Measurements from ENCODE around the gene VPS8.
"Not testable (repeated sequence)": the region's sequence is repeated elsewhere in the genome, so short reads cannot be mapped to it uniquely, and the experiment has no call there.

VPS8 gene

DNA sequence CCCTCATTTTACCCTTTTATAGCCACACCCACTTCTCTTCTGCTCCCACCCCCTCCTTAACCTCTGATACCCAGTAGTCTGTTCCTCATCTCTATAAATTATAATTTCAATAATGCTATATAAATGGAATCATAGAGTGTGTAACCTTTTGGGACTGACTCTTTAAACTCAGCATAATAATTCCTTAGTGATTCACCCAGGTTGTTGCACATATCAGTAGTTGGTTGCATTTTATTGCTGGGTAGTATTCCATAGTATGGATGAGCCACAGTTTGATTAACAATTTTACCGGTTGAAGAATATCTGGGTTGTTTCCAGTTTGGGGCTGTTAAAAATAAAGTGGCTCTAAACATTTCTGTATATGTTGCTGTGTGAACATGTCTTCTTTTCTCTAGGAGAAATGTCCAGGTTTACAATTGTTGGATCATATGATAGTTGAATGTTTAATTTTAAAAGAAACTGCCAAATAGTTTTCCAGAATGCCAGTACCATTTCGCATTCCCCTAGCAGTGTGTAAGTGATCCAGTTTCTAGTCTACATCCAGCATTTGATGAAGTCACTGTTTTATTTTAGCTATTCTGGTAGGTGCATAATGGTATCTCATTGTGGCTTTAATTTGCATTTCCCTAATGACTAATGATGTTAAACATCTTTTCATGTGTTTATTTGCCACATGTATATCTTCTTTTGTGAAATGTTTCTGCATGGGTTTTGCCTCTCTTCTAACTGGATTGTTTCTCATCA lies 68.5 kb downstream of the VPS8 start:
- DNase-seq = peak; percentile 18

DNA sequence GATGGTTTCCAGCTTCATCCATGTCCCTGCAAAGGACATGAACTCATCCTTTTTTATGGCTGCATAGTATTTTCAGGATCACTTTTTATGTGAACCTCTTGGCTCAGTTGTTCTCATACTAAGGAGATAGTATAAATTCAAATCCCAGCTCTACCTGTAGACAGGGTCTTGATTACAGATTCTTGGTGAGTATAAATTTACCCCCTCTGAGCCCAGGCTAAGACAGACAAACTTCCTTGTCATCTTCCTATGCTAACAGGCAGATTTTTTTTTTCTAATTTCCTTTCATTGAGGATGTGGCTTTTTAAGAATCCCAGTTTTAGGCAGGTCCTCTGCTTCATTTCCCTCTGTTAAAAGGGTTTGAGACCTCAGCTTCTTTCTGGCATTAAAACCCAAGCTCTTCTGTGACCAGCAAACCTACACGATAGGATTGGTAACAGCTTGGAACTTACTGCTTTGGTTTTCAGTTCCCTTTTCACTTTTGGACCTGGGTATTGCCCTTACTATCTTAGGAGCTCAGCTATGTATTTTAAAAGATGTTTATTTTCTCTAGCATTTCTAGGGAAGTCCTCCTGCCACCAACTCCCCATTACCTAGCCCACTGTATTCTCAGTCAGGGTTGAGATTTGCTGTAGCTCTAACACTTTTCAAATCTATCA lies 72.5 kb downstream of the VPS8 start:
- no peak for DNase-seq

DNA sequence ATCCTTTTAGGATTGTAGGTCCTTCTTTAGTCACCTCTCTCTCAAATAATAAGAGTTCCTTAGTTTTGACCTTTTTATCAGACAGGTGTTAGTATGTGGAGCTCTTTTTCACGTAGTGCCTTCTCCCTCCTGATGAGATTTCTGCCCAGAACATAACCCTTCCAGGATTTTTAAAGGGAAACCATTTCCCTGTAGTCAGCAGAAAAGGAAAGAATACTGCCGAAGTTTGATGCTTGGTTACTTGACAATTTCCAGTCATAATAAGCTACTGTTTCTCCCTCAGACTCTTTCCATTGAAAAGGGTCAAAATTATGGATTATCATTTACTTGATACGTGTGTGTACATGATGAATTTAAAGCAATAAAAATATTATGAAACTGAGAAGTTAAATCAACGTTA lies 73.1 kb downstream of the VPS8 start:
- no peak for DNase-seq

DNA sequence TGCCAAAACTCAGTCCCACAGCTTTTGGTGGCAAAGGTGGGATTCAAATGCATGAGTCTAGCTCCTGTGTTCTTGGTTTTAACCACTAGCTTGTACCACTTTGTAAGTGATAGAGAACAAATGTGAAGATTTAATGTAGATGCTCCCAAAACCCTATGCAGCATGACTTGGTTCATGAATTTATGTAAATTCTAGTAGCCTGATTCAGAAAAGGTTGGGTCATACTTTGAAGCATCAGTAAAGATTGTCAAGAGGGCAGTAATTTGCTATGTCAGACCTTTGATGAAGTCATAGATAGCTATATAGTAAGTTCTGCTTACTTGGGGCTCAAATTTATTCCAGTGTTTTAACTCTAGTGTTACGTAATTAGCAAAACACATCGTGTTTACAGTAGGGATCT lies 75.6 kb downstream of the VPS8 start:
- DNase-seq = no peak

DNA sequence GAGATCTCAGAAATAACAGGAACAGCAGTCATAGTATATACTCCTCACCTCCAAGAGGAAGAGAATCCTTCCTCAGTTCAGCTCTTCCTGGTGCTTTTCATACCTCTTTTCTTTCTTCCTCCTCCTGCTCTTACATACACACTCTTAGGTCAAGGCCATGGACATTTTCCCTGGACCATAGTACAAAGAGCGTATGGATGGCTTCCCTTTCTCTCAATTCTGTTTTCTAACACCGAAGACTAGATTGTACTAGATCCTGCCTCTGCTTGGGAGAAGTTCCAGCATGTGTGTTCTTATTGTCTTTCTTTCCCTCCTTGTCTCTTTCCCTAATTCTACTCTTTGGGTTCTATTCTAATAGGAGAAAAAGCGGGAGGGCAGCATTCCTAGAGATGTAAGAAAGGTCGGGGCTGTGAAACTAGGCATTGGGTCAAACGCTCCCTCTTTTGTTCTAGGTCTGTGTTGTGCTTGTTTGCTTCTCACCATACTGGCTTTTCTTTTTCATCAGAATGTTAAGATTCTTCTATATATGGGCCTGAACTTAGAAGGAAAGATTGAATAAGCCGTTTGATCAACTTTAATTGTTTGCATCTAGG lies 77.4 kb downstream of the VPS8 start:
- no peak for DNase-seq

DNA sequence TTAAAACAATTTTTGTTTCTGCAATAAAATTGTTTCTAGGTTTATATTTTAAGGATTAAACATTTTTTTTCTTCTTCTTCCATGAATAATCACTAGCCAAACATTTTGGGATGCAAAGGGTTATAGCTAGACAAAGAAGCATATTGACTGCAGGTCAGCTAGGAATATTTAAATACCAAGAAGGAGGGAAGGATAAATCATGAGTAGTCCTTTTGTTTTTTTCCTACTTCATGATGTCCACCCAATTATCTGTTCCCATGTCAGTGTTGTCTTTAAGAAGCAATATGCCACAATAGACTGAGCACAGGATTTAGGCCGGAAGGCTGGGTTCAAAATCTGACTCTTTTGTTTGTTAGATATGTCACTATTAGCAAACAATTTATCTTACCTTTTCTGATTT lies 82.1 kb downstream of the VPS8 start:
- DNase-seq = no peak

DNA sequence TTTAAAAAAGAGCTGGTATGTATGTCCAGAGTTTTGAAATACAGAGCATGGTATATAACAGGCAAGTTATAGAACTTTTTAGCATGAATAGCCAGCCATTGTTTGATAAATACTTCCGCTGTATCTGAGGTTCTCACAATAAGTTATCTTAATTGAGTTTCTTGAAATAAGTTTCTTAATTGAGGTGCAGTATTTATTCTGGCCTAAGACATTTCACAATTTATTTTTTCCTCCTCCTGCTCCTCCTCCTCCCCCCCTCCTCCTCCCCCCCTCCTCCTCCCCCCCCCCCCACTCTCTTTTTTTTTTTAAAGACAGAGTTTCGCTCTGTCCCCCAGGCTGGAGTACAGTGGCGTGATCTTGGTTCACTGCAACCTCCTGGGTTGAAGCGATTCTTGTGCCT lies 83.4 kb downstream of the VPS8 start:
- no peak for DNase-seq

DNA sequence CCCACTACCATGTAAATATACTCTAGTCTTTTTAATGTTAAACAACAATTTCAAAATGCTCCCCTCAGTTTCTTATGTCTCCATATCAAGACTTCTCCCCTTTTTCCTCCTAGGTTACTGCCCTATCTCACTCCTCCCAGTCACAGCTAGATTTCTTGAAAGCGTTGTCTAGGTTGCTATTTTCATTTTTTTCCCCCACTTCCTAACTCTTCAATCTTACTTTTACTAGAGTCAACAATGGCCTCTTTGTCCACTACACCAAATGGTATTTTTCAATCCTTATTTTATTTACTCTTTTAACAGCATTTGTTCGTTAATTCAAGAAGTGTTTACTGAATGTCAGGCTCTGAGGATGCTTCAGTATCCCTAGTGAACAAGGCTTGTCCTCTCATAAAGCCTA lies 84.4 kb downstream of the VPS8 start:
- no peak for DNase-seq

DNA sequence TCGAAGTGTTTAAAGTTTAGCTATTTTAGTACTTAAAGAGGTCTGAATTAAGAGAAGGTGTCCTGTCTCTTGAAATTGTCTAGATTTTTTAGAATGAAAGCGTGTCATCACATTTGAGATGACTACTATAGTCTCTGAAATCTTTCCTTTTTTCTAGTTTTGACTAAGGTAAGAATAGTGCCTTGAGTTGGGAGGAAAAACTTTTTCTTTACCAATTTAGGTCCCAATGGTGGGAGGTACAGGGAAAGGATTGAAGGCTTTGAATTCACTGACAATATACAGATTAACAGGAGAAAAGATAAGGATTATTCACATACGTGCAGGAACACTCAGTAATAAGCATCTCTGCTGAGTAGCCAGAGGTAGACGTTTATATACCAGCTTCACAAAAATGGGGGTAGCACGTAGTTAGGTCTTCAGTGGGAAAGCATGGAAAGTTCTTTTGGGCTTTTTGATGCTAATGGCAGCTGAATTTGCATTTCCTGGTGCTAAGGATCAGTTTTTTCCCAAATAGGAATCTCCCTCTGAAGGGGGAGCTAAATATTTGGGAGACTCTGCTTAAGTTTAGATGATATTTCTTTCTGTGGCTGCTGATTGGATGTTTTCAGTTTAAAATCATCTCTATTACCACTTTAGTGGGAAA lies 88.1 kb downstream of the VPS8 start:
- DNase-seq = no peak

DNA sequence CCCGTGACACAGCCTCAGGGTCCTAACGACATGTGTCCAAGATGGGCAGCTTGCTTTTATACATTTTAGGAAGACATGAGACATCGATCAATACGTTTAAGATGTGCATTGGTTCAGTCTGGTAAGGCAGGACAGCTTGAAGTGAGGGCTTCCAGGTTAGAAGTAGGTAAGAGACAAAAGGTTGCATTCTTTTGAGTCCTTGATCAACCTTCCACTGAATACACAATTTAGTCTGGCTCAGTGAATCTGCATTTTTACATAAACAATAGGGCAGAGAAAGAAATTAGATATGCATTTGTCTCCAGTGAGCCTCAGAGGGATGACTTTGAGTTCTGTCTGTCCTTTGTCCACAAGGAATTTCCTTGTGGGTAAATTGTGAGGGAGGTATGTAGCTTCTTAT lies 95.1 kb downstream of the VPS8 start:
- DNase-seq = not testable (repeated sequence)

DNA sequence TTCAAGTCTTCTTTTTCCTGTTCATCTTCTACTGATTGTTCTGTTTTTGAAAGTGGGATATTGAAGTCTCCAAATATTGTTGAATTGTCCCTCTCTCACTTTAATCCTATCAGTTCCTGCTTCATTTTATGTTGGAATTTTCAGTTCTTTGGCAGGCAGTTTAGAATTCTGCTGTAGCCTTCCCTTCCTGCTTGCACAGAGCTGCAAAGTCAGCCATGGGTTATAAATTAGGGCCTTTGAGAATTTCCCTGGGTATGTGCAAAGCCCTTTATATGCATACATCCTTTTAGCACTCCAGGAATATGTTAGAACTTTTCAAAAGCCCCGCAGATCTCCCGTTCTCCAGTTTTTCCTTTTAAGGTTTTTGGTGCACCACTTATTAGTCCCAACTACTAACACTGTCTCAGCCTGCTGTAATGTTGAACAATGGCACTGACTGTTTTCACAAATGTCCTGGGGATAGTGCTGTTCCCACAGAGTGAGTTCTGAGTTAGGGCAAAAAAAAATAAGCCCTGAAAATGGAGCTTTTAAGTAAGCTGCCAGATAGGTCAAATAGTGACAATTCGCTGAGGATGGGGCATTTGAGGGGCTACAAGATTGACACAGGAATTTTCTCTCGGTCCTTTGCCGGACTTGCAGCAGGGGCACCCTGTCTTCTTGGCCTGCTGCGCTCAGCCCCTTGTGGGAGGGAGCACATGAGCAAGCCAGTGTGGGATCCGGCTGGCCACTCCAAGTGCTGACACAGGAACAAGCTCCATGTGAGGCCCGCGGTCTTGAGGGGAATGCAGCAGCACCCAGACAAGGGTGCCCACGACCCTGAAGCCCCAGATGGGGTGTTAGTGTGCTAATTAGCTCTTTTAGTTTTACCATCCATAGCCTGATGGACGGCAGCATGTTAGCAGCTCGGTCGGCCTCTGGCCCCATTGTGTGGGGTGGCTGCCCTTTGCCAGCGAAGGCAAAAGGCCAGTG lies 96.0 kb downstream of the VPS8 start:
- DNase-seq = no peak

DNA sequence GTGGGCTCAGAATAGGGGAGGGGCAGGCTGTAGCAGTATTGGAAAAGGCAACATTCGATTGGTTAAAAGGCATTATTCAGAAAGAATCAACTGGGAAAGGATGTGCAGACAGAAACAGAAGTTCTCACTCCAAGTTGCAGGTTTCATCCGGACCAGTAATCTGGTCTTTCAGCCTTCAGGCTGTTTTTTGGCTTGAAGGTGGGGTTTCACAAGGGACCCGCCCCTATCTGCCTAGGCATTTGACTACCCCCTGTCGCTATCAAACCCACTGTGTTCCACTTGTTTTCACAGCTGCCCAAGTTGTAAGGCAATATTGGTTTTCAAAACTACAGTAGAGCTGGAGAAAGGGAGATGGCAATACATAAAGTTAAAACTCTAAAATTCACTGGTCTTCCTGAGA lies 96.9 kb downstream of the VPS8 start:
- DNase-seq = no peak

DNA sequence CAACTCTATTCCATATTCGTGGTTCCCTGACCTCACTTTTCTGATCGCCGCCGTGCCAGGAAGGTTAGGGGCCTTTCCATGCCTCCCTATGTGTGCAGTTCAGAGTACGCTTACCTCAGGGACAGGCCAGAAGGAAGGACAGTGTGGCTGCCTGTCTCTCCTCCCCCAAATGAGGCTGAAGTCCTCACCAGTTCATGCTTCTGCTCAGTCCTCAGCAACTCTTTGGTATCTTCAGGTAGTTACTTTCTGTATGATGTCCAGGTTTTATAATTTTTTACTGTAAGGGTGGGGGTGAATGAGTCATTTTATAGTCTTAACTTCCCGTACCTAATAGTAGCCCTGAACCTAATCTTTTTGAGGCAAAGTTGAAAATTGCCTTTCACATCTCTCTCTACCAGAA lies 98.7 kb downstream of the VPS8 start:
- no peak for DNase-seq

DNA sequence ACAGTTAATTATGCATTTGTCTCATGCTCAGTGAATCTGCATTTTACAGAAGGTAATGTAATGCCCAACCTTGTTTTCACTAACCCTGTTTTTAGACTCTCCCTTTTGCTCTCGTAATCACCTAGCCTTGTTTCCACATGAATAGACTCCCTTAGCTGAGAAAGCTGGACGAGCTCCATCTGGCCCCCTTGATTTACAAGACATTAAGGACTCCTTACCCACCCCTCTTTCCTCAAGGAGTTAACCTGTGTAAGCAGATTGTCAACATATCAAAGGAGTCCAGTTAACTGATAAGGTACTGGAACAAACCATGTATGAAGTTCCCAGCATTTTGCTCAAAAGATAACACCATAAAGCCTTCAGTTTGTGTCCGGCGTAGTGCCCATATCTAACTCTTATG lies 99.6 kb downstream of the VPS8 start:
- DNase-seq = no peak

DNA sequence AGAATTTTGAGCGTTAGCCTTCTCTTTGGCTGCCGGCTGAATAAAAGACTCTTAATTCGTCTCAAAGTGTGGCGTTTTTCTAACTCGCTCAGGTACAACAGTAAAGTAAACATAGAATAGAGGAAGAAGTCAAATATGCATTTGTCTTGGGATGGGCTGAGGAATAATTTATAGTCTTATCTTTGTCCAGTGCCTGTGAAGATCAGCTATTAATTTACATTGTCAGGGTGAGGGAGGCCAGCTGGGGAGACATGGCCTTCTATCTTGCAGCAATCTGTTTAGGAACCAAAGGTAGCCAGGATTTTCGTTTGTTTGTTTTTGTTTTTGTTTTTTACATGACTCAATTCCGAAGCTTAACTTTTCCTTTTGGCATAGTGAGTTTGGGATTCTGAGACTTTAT lies 100.2 kb downstream of the VPS8 start:
- DNase-seq = no peak

DNA sequence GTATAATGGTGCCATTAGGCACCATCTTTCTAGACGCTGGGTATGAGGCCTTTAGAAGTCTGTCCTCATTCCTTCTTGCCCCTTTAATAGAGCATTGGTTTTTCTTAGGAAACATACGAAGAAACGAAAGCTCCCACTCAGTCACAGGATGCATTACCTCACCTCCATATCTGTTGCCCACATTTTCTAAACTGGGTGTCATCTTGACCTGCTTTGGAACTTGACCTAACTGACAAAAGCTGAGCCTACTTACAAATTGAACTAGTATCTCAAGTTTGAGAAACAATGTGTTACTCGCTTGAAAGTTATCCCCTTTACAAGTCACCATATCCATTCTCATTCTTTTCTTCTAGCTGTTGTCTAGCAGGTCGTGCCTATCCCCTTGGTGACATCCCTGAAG lies 102.7 kb downstream of the VPS8 start:
- DNase-seq = no peak

DNA sequence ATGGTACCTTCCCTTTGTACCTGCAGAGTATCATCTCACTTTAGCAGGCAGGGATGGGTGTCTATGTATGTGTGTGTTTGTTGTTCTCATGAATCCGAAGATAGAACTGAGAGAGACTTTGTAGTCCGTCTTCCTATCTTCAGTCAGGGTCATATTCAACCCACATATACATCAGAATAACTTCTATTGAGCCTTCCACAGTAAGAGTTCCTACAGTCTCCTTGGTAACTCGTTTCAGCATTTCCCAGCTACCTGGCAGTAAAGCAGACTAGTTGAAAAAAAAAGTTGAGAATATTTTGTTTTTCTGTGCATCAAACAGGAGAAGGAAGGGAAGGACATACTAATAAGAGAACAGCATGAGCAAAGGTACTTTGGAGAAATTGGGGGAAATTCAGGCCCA lies 106.8 kb downstream of the VPS8 start:
- no peak for DNase-seq

DNA sequence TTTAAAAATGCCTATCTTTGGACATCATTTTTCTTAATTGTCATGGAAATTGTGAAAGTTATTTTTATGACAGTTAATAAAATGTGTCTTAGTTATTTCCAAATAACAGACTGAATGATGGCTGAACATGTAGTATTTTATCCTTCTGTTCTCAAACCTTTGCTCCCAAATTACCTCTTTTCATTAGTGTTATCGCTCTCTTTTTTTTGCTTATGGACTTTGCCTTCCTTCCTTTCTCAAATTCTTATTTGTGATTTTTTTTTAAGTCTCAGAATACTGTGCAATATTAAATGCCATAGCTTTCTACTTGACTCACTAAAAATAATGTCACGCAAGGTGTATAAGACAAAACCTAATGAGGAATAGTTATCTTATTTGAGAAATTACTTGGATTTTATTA lies 107.7 kb downstream of the VPS8 start:
- no peak for DNase-seq

DNA sequence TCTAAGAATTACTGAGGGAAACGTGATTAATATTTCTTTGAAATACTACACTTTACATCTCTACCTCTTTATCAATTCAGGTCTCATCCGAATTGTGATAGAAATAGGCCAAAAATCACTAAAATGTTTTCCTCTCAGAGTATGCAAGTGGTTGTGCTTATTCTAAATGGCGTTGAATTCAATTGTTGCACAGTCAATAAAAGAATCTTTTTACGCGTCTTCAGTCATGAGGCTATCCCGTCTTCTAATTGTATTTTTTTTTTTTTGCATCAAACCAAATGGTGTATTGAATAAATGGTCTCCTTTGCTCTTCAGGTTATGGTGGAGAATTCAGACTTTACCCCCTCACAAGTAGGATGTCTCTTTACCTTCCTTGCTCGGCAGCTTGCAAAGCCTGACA lies 112.6 kb downstream of the VPS8 start:
- DNase-seq = no peak

DNA sequence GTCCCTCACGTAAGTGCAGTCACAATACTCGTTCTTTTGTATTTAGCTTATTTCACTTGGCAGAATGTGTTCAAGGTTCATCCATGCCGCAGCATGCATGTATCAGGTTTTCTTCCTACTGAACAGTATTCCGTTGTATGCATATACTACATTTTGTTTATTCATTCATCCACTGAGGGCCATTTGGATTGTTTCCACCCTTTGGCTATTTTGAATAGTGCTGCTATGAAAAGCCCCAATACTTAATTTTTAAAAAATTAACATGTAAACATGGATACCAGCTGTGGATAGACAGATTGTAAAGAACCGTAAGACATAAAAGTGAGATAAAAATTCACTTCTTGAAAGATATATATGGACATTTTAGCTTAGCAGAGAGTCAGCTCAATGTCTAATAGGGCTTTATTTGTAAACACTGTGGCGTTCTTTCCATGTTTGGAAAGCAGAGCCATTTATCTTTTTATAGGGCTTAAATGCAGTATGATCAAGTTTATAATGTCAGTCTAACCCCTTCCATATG lies 115.9 kb downstream of the VPS8 start:
- DNase-seq = no peak

DNA sequence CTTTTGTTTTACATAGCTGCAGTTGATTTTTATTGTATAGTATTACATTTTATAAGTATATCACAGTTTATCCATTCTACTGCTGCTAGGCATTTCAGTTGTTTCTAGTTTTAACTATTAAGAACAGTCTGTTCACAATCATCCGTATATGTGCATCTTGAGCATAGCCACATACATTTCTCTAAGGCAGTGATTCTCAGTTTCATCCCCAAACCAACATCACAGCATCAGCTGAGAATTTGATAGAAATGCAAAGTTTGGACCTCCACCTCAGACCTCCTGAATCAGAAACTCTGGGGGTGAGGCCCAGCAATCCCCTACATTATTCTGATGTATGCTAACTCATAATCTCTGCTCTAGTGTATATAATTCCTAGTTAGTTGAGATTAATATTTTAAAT lies 120.8 kb downstream of the VPS8 start:
- no peak for DNase-seq

DNA sequence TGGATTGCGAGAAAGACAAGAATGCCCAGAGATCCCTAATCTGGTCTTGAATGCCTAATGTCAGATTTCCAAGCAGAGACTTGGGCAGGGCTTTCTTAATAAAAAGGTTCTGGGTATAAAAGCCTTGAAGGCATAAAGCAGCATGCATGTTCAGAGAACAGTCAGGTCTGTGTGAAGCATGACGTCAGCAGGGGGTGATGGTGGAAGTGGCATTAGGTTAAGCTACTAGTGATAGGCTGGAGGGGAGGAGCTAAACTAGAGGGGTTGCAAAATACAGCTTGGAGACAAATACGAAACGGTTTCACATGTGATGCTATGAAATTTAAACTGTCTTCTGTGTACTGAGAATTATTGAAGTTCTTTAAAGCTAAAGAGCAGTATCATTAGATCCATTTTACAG lies 125.6 kb downstream of the VPS8 start:
- no peak for DNase-seq

DNA sequence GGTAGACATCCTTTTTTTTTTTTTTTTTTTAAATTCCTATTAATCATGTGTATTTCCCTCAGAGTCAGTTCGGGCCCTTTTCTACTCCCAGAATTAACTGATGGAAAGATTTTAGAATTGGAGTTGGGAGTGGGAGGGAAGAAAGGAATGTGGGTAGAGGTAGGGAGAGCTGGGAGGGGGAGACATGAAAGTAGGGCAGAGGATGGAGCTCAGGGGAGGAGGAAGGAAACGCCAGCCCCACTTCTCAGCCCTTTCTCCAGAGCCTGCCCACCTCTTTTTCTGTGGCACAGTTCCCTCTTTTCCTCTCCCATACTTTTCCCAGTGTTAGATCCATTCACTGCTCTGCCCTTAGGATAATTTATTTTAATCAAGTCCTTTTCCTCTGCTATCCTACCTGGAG lies 129.4 kb downstream of the VPS8 start:
- no peak for DNase-seq

All from fibroblast of skin of right biceps (primary cell).